Mesodermal cell (in vitro differentiated cells): Measurements from ENCODE around the gene ROMO1. TPM values are rescaled to one million over a fixed set of nuclear protein-coding genes. Genes with fewer than 3 reads are reported as not detected.

ENCODE experiments used
- H3K27ac ChIP-seq: 2 replicates; pipeline ENCODE4 v1.7.0; 2013; ENCODE audit warnings: mild to moderate bottlenecking, low read depth, low read length, moderate library complexity; ENCODE audit not compliant: severe bottlenecking
- H3K36me3 ChIP-seq: 2 replicates; pipeline ENCODE4 v1.7.1; 2013; ENCODE audit warnings: mild to moderate bottlenecking, low read length, moderate library complexity; ENCODE audit not compliant: control insufficient read depth, insufficient read depth
- H3K4me1 ChIP-seq: one replicate; pipeline ENCODE4 v1.7.1; 2013; ENCODE audit warnings: mild to moderate bottlenecking, low read length; ENCODE audit not compliant: insufficient read depth, control insufficient read depth, poor library complexity, severe bottlenecking
- H3K4me3 ChIP-seq: 2 replicates; pipeline ENCODE4 v1.7.0; 2013; ENCODE audit warnings: low read length, control low read depth, mild to moderate bottlenecking; ENCODE audit not compliant: insufficient read depth, poor library complexity, severe bottlenecking; ENCODE audit errors: extremely low read depth
- H3K9me3 ChIP-seq: 2 replicates; pipeline ENCODE4 v1.7.1; 2013; ENCODE audit warnings: mild to moderate bottlenecking, low read length, moderate library complexity; ENCODE audit not compliant: control insufficient read depth
- WGBS, 2 experiments: methylation state at CpG; one replicate each; pipeline ENCODE4 v1.1.5; 2013; ENCODE audit warnings: missing lambda C conversion rate in 2 of 2; ENCODE audit not compliant: insufficient coverage in 2 of 2; 5-methylcytosine and 5-hydroxymethylcytosine counted together
- polyA plus RNA-seq, 2 experiments: library from polyadenylated mRNA; stranded (reverse); fragments of 50-300 nt; gene quantifications; one replicate each; pipeline ENCODE4 v1.2.3, GENCODE V29; 2013

The ROMO1 gene
- 249 TPM for polyA plus RNA-seq (2013, experiment 1 of 2)
- polyA plus RNA-seq (2013, experiment 2 of 2): 221 TPM

GRCh38 chr20:35699127-35699956 is at the start of gene ROMO1, which contains the start of gene NFS1:
ROMO1 (plus strand) TSS chr20:35699405; CDS start chr20:35699633, 228 bp downstream.
NFS1 (minus strand) TSS chr20:35699352; CDS start chr20:35699288, 64 bp downstream.
- Histone ChIP-seq H3K27ac (peak within 1 kb of the TSS; percentile 88), H3K4me1 (no peaks in the 10 kb centered on the region), H3K9me3 (no peaks in the 10 kb centered on the region), H3K36me3 (peaks cover 31% of the 10 kb centered on the region), H3K4me3 (peak within 1 kb of the TSS; percentile 87)
- whole genome bisulfite sequencing, 2 experiments: 0 to 1% methylated on average over 67 to 77 of the region's 81 CpGs

- no peak overlapping the region for H3K4me3 ChIP-seq
- no peaks in the 10 kb centered on the region for H3K4me1 ChIP-seq
- H3K9me3 ChIP-seq: no peaks in the 10 kb centered on the region
- no peak overlapping the region for H3K27ac ChIP-seq
- no CpG with 5 or more reads among the region's 3 CpGs for WGBS, 2 experiments
- H3K36me3 ChIP-seq: peaks cover 64% of the 10 kb centered on the region
These were observed 48.6 kb upstream of the ROMO1 start for GRCh38 chr20:35650632-35651031.

GRCh38 chr20:35651958-35652357 is 47.2 kb upstream of the ROMO1 start:
- H3K36me3 ChIP-seq: peaks cover 73% of the 10 kb centered on the region
- no peaks in the 10 kb centered on the region for H3K4me1 ChIP-seq
- no peak overlapping the region for H3K27ac ChIP-seq
- H3K9me3 ChIP-seq: no peaks in the 10 kb centered on the region
- no peak overlapping the region for H3K4me3 ChIP-seq

GRCh38 chr20:35652641-35653429 is 46.4 kb upstream of the ROMO1 start:
- Histone ChIP-seq H3K36me3 (peaks cover 74% of the 10 kb centered on the region), H3K4me1 (no peaks in the 10 kb centered on the region), H3K4me3 (no peak overlapping the region), H3K27ac (no peak overlapping the region), H3K9me3 (no peaks in the 10 kb centered on the region)
- WGBS, 2 experiments: 98% methylated on average over 11 to 13 of the region's 13 CpGs

- Histone ChIP-seq H3K27ac (no peak overlapping the region), H3K36me3 (peaks cover 71% of the 10 kb centered on the region)
- 100% methylated on average over 2 to 3 of the region's 3 CpGs for WGBS, 2 experiments
These were observed 45.8 kb upstream of the ROMO1 start for GRCh38 chr20:35653430-35653734.

GRCh38 chr20:35653893-35654292 is 45.3 kb upstream of the ROMO1 start:
- Histone ChIP-seq H3K4me3 (no peak overlapping the region), H3K9me3 (no peaks in the 10 kb centered on the region), H3K27ac (no peak overlapping the region), H3K36me3 (peaks cover 69% of the 10 kb centered on the region), H3K4me1 (no peaks in the 10 kb centered on the region)
- WGBS, 2 experiments: 96 to 98% methylated on average over 3 to 4 of the region's 4 CpGs

More at GRCh38 chr20:35653430-35653734, 45.8 kb upstream of the ROMO1 start:
- Histone ChIP-seq H3K4me1 (no peaks in the 10 kb centered on the region), H3K9me3 (no peaks in the 10 kb centered on the region), H3K4me3 (no peak overlapping the region)

- no peak overlapping the region for H3K27ac ChIP-seq
These were observed 44.8 kb upstream of the ROMO1 start for GRCh38 chr20:35654415-35654814.

GRCh38 chr20:35657271-35657670 is 41.9 kb upstream of the ROMO1 start:
- Histone ChIP-seq H3K27ac (no peak overlapping the region), H3K4me1 (peaks cover 12% of the 10 kb centered on the region), H3K9me3 (no peaks in the 10 kb centered on the region), H3K36me3 (peaks cover 52% of the 10 kb centered on the region), H3K4me3 (no peak overlapping the region)
- no CpG with 5 or more reads among the region's 1 CpG for WGBS, 2 experiments

More at GRCh38 chr20:35654415-35654814, 44.8 kb upstream of the ROMO1 start:
- Histone ChIP-seq H3K4me3 (no peak overlapping the region), H3K9me3 (no peaks in the 10 kb centered on the region), H3K36me3 (peaks cover 65% of the 10 kb centered on the region), H3K4me1 (no peaks in the 10 kb centered on the region)
- 98% methylated on average over 9 of the region's 9 CpGs for WGBS, 2 experiments

- no peak overlapping the region for H3K4me3 ChIP-seq
- 86 to 94% methylated on average over 3 to 7 of the region's 10 CpGs for WGBS, 2 experiments
- H3K4me1 ChIP-seq: peaks cover 15% of the 10 kb centered on the region
- H3K27ac ChIP-seq: no peak overlapping the region
- H3K9me3 ChIP-seq: no peaks in the 10 kb centered on the region
- peaks cover 22% of the 10 kb centered on the region for H3K36me3 ChIP-seq
These were observed 38.9 kb upstream of the ROMO1 start for GRCh38 chr20:35660122-35660937.

- no peaks in the 10 kb centered on the region for H3K9me3 ChIP-seq
- peaks cover 19% of the 10 kb centered on the region for H3K36me3 ChIP-seq
- peaks cover 15% of the 10 kb centered on the region for H3K4me1 ChIP-seq
- H3K4me3 ChIP-seq: peak overlapping the region; percentile 19
- no peak overlapping the region for H3K27ac ChIP-seq
- WGBS, 2 experiments: no CpG with 5 or more reads among the region's 2 CpGs
These were observed 38.2 kb upstream of the ROMO1 start for GRCh38 chr20:35661053-35661452.
